HCT116 (cell line): ENCODE data around the gene CAST. TPM values are rescaled to one million over a fixed set of nuclear protein-coding genes. Genes with fewer than 3 reads are reported as not detected.

ENCODE experiments used
- ATAC-seq: fragments of 200-7000 bp; cut with Tn5 transposase; 2 replicates; pipeline ENCODE4 v1.9.1; 2020; ENCODE audit warnings: mild to moderate bottlenecking, moderate library complexity
- BruUV-seq: library from RNA; stranded (reverse); fragments of 400-500 nt; replicated peaks from 2 replicates; lab custom pipeline; 2021; lab: Mats Ljungman, UMichigan
- CTCF ChIA-PET: fragments of 300-600 bp; sonication (Branson Sonifier 250); formaldehyde crosslinking; loops from one replicate; lab custom pipeline; 2021; ENCODE audit warnings: antibody characterized with exemption; lab: Charles Lee
- POLR2A ChIA-PET: fragments of 300-600, 350-600 bp; sonication (Branson Sonifier 250); formaldehyde crosslinking; loops from one replicate; lab custom pipeline; 2021; ENCODE audit warnings: antibody characterized with exemption; lab: Charles Lee
- RAD21 ChIA-PET, 2 experiments: fragments of 300-600 bp; sonication (Branson Sonifier 250); formaldehyde crosslinking; loops; one replicate each; lab custom pipeline; 2023; ENCODE audit warnings: low total read pairs in 2 of 2; ENCODE audit not compliant: uncharacterized antibody in 2 of 2, unreplicated experiment in 2 of 2, low non-redundant PET in 1 of 2; lab: Charles Lee
- DNase-seq: peaks from one replicate; pipeline ENCODE4 v3.0.0-alpha.2; 2010; ENCODE audit warnings: low read depth, low spot score
- H2AFZ ChIP-seq: fragments of 200-600 bp; shearing (Covaris generic), sonication (generic); 2 replicates; pipeline ENCODE4 v1.6.1; 2017; ENCODE audit warnings: low read depth, mixed run types, mixed read lengths, antibody characterized with exemption, low read length; ENCODE audit not compliant: poor library complexity, severe bottlenecking
- H3K27ac ChIP-seq: 2 replicates; pipeline ENCODE4 v1.5.1; 2012; ENCODE audit warnings: low read depth, low read length
- H3K27me3 ChIP-seq: fragments of 200-600 bp; sonication (generic); 2 replicates; pipeline ENCODE4 v1.6.1; 2016; ENCODE audit warnings: mixed run types, low read length, mixed read lengths; ENCODE audit not compliant: insufficient read depth
- H3K36me3 ChIP-seq, 2 experiments: fragments of 200-500 bp in 1 of 2; fragments of 200-600 bp in 1 of 2; sonication (Bioruptor generic) in 1 of 2; sonication (generic) in 1 of 2; 2 replicates each; pipeline versions ENCODE4 v1.5.1 to v1.6.1; 2014 to 2016; ENCODE audit warnings: low read length in 2 of 2, inconsistent platforms in 1 of 2, mixed read lengths in 1 of 2, mixed run types in 1 of 2; ENCODE audit not compliant: insufficient read depth in 2 of 2, control insufficient read depth in 1 of 2
- H3K4me1 ChIP-seq, 2 experiments: fragments of 200-600 bp in 1 of 2; sonication (generic) in 1 of 2; 2 replicates each; pipeline versions ENCODE4 v1.5.1 to v1.6.1; 2012 to 2017; ENCODE audit warnings: low read length in 2 of 2, inconsistent platforms in 1 of 2, mild to moderate bottlenecking in 1 of 2, mixed read lengths in 1 of 2, mixed run types in 1 of 2, moderate library complexity in 1 of 2; ENCODE audit not compliant: insufficient read depth in 2 of 2, control insufficient read depth in 1 of 2
- H3K4me2 ChIP-seq: fragments of 200-600 bp; sonication (generic); 2 replicates; pipeline ENCODE4 v1.6.1; 2017; ENCODE audit warnings: mixed run types, low read length, mixed read lengths
- H3K4me3 ChIP-seq, 2 experiments: fragments of 200-600 bp in 1 of 2; sonication (generic) in 1 of 2; replicated peaks in 1 of 2; 2 replicates each; pipeline ENCODE4 v1.5.1; 2011 to 2016; ENCODE audit warnings: low read length in 2 of 2, control low read depth in 1 of 2, low read depth in 1 of 2, mild to moderate bottlenecking in 1 of 2, mixed read lengths in 1 of 2, mixed run types in 1 of 2
- H3K79me2 ChIP-seq: fragments of 200-600 bp; sonication (generic); 2 replicates; pipeline ENCODE4 v1.6.1; 2017; ENCODE audit warnings: mild to moderate bottlenecking, mixed run types, low read length, moderate library complexity, mixed read lengths; ENCODE audit not compliant: insufficient read depth
- H3K9ac ChIP-seq: fragments of 200-600 bp; sonication (generic); 2 replicates; pipeline ENCODE4 v1.6.1; 2016; ENCODE audit warnings: low read length, mixed read lengths
- H3K9me2 ChIP-seq: fragments of 200-600 bp; sonication (generic), shearing (Covaris generic); 2 replicates; pipeline ENCODE4 v1.6.1; 2017; ENCODE audit warnings: mixed run types, mild to moderate bottlenecking, moderate library complexity; ENCODE audit not compliant: insufficient read depth
- H3K9me3 ChIP-seq, 2 experiments: fragments of 200-500 bp in 1 of 2; fragments of 200-600 bp in 1 of 2; sonication (Bioruptor generic) in 1 of 2; sonication (generic) in 1 of 2; 2 replicates each; pipeline ENCODE4 v1.6.1; 2014 to 2017; ENCODE audit warnings: low read length in 2 of 2, mixed read lengths in 2 of 2, inconsistent platforms in 1 of 2, low read depth in 1 of 2, mild to moderate bottlenecking in 1 of 2, mixed run types in 1 of 2, moderate library complexity in 1 of 2; ENCODE audit not compliant: control insufficient read depth in 1 of 2, insufficient read depth in 1 of 2
- H4K20me1 ChIP-seq: fragments of 200-600 bp; sonication (generic), shearing (Covaris generic); 2 replicates; pipeline ENCODE4 v1.6.1; 2017; ENCODE audit warnings: mixed run types, mild to moderate bottlenecking, moderate library complexity; ENCODE audit not compliant: insufficient read depth
- ELF1 ChIP-seq: IDR thresholded peaks from 2 replicates; pipeline ENCODE4 v1.6.1; 2012; ENCODE audit warnings: low read depth, borderline replicate concordance
- FOSL1 ChIP-seq: IDR thresholded peaks from 2 replicates; pipeline ENCODE4 v1.6.1; 2012; ENCODE audit warnings: low read depth
- YY1 ChIP-seq: IDR thresholded peaks from 2 replicates; pipeline ENCODE4 v1.6.1; 2011; ENCODE audit warnings: low read length, low read depth, moderate library complexity, mild to moderate bottlenecking; ENCODE audit not compliant: insufficient replicate concordance; ENCODE audit errors: extremely low read depth
- ZNF274 ChIP-seq: fragments of 200-500 bp; sonication (Bioruptor generic); IDR thresholded peaks from 2 replicates; pipeline ENCODE4 v1.6.1; 2014; ENCODE audit warnings: mild to moderate bottlenecking, low read depth, low read length, inconsistent platforms
- intact Hi-C: fragments of 100-400 bp; cut with micrococcal nuclease; formaldehyde crosslinking; loops from 2 replicates; pipeline ENCODE4 v1.10.0; 2022
- total RNA-seq: library from RNA; stranded (reverse); gene quantifications from one replicate; pipeline ENCODE4 v1.2.1, GENCODE V29; 2021; ENCODE audit not compliant: unreplicated experiment
- TF ChIP-seq, protein P1 (sequence below), 3 experiments: fragments of 200-600 bp in 1 of 3; sonication (generic) in 1 of 3; IDR thresholded peaks in 2 of 3; conservative IDR thresholded peaks in 1 of 3; 2 replicates each; pipeline ENCODE4 v1.5.1; 2012 to 2017; ENCODE audit warnings: low read depth in 2 of 3, low read length in 2 of 3, antibody characterized with exemption in 1 of 3, borderline replicate concordance in 1 of 3, control low read depth in 1 of 3, mild to moderate bottlenecking in 1 of 3, mixed read lengths in 1 of 3, mixed run types in 1 of 3, moderate library complexity in 1 of 3; ENCODE audit not compliant: insufficient read depth in 1 of 3

The CAST gene
- total RNA-seq, 1 experiment from 2014 or later = 142 TPM

DNA sequence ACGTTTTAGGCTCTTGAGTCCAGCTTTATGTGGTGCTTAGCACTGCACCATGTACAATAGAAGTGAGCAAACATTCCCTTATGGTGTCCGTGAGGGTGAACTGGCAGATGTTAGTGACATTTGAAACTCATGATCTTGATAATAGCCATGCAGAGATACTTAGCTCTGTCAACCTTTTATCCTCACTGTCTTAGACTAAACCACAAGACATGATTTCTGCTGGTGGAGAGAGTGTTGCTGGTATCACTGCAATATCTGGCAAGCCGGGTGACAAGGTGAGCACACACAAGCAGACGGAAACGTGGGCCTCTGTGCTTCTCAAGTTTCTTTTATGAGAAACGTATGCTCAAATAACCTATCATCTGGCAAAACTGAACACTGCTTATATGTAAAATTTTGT is 68.4 kb downstream of the CAST start:
- no TSS peak for BruUV-seq
- Histone ChIP-seq H3K27me3 (no peaks in the 10 kb centered on the region), H3K4me1 (peaks cover 12 to 21% of the 10 kb centered on the region in 2 experiments; a peak in 3 of 4 replicates), H3K27ac (no peak overlapping the region), H3K9me2 (no peaks in the 10 kb centered on the region), H3K9ac (no peak overlapping the region), H2AFZ (no peak overlapping the region), H3K36me3 (peaks cover 0 to 3% of the 10 kb centered on the region in 2 experiments; a peak in 1 of 4 replicates), H3K4me3 (no peak overlapping the region), H3K4me2 (no peak overlapping the region), H3K9me3 (no peaks in the 10 kb centered on the region), H4K20me1 (0 out of 2 replicates have a peak, but pooled peaks cover 5% of the 10 kb centered on the region), H3K79me2 (peaks cover 6% of the 10 kb centered on the region; the same call in 1 of the 2 replicates)
- intact Hi-C loops = no loop called here
- ChIA-PET CTCF (interaction anchor here (1.5 kb wide), 1 partner anchor 116 kb away, joined by 4 read pairs; no protein-coding TSS in a partner anchor), RAD21 (no interaction called here), POLR2A (no interaction called here)
- TF ChIP-seq, protein P1, sequence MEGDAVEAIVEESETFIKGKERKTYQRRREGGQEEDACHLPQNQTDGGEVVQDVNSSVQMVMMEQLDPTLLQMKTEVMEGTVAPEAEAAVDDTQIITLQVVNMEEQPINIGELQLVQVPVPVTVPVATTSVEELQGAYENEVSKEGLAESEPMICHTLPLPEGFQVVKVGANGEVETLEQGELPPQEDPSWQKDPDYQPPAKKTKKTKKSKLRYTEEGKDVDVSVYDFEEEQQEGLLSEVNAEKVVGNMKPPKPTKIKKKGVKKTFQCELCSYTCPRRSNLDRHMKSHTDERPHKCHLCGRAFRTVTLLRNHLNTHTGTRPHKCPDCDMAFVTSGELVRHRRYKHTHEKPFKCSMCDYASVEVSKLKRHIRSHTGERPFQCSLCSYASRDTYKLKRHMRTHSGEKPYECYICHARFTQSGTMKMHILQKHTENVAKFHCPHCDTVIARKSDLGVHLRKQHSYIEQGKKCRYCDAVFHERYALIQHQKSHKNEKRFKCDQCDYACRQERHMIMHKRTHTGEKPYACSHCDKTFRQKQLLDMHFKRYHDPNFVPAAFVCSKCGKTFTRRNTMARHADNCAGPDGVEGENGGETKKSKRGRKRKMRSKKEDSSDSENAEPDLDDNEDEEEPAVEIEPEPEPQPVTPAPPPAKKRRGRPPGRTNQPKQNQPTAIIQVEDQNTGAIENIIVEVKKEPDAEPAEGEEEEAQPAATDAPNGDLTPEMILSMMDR (IDR thresholded peaks at IDR 0.05 in 2 of 3, conservative IDR thresholded peaks at IDR 0.05 in 1 of 3; ENCODE audit: borderline replicate concordance in 1 of 3, insufficient read depth in 1 of 3, low read depth in 2 of 3, low read length in 2 of 3) = no peak
- TF ChIP-seq YY1 (no peak), ELF1 (no peak), ZNF274 (no peak), FOSL1 (no peak)
- ATAC-seq (no peak), DNase-seq (no peak)
